HCT116 (cell line): ENCODE measurements around the gene TRIM63. TPM values are rescaled to one million over a fixed set of nuclear protein-coding genes. Genes with fewer than 3 reads are reported as not detected.

ENCODE experiments used
- ATAC-seq: fragments of 200-7000 bp; cut with Tn5 transposase; 2 replicates; pipeline ENCODE4 v1.9.1; 2020; ENCODE audit warnings: mild to moderate bottlenecking, moderate library complexity
- BruUV-seq: library from RNA; stranded (reverse); fragments of 400-500 nt; replicated peaks from 2 replicates; lab custom pipeline; 2021; lab: Mats Ljungman, UMichigan
- CTCF ChIA-PET: fragments of 300-600 bp; sonication (Branson Sonifier 250); formaldehyde crosslinking; loops from one replicate; lab custom pipeline; 2021; ENCODE audit warnings: antibody characterized with exemption; lab: Charles Lee
- POLR2A ChIA-PET: fragments of 300-600, 350-600 bp; sonication (Branson Sonifier 250); formaldehyde crosslinking; loops from one replicate; lab custom pipeline; 2021; ENCODE audit warnings: antibody characterized with exemption; lab: Charles Lee
- RAD21 ChIA-PET, 2 experiments: fragments of 300-600 bp; sonication (Branson Sonifier 250); formaldehyde crosslinking; loops; one replicate each; lab custom pipeline; 2023; ENCODE audit warnings: low total read pairs in 2 of 2; ENCODE audit not compliant: uncharacterized antibody in 2 of 2, unreplicated experiment in 2 of 2, low non-redundant PET in 1 of 2; lab: Charles Lee
- DNase-seq: peaks from one replicate; pipeline ENCODE4 v3.0.0-alpha.2; 2010; ENCODE audit warnings: low read depth, low spot score
- H2AFZ ChIP-seq: fragments of 200-600 bp; shearing (Covaris generic), sonication (generic); 2 replicates; pipeline ENCODE4 v1.6.1; 2017; ENCODE audit warnings: low read depth, mixed run types, mixed read lengths, antibody characterized with exemption, low read length; ENCODE audit not compliant: poor library complexity, severe bottlenecking
- H3K27ac ChIP-seq: 2 replicates; pipeline ENCODE4 v1.5.1; 2012; ENCODE audit warnings: low read depth, low read length
- H3K27me3 ChIP-seq: fragments of 200-600 bp; sonication (generic); 2 replicates; pipeline ENCODE4 v1.6.1; 2016; ENCODE audit warnings: mixed run types, low read length, mixed read lengths; ENCODE audit not compliant: insufficient read depth
- H3K36me3 ChIP-seq, 2 experiments: fragments of 200-500 bp in 1 of 2; fragments of 200-600 bp in 1 of 2; sonication (Bioruptor generic) in 1 of 2; sonication (generic) in 1 of 2; 2 replicates each; pipeline versions ENCODE4 v1.5.1 to v1.6.1; 2014 to 2016; ENCODE audit warnings: low read length in 2 of 2, inconsistent platforms in 1 of 2, mixed read lengths in 1 of 2, mixed run types in 1 of 2; ENCODE audit not compliant: insufficient read depth in 2 of 2, control insufficient read depth in 1 of 2
- H3K4me1 ChIP-seq, 2 experiments: fragments of 200-600 bp in 1 of 2; sonication (generic) in 1 of 2; 2 replicates each; pipeline versions ENCODE4 v1.5.1 to v1.6.1; 2012 to 2017; ENCODE audit warnings: low read length in 2 of 2, inconsistent platforms in 1 of 2, mild to moderate bottlenecking in 1 of 2, mixed read lengths in 1 of 2, mixed run types in 1 of 2, moderate library complexity in 1 of 2; ENCODE audit not compliant: insufficient read depth in 2 of 2, control insufficient read depth in 1 of 2
- H3K4me2 ChIP-seq: fragments of 200-600 bp; sonication (generic); 2 replicates; pipeline ENCODE4 v1.6.1; 2017; ENCODE audit warnings: mixed run types, low read length, mixed read lengths
- H3K4me3 ChIP-seq, 2 experiments: fragments of 200-600 bp in 1 of 2; sonication (generic) in 1 of 2; replicated peaks in 1 of 2; 2 replicates each; pipeline ENCODE4 v1.5.1; 2011 to 2016; ENCODE audit warnings: low read length in 2 of 2, control low read depth in 1 of 2, low read depth in 1 of 2, mild to moderate bottlenecking in 1 of 2, mixed read lengths in 1 of 2, mixed run types in 1 of 2
- H3K79me2 ChIP-seq: fragments of 200-600 bp; sonication (generic); 2 replicates; pipeline ENCODE4 v1.6.1; 2017; ENCODE audit warnings: mild to moderate bottlenecking, mixed run types, low read length, moderate library complexity, mixed read lengths; ENCODE audit not compliant: insufficient read depth
- H3K9ac ChIP-seq: fragments of 200-600 bp; sonication (generic); 2 replicates; pipeline ENCODE4 v1.6.1; 2016; ENCODE audit warnings: low read length, mixed read lengths
- H3K9me2 ChIP-seq: fragments of 200-600 bp; sonication (generic), shearing (Covaris generic); 2 replicates; pipeline ENCODE4 v1.6.1; 2017; ENCODE audit warnings: mixed run types, mild to moderate bottlenecking, moderate library complexity; ENCODE audit not compliant: insufficient read depth
- H3K9me3 ChIP-seq, 2 experiments: fragments of 200-500 bp in 1 of 2; fragments of 200-600 bp in 1 of 2; sonication (Bioruptor generic) in 1 of 2; sonication (generic) in 1 of 2; 2 replicates each; pipeline ENCODE4 v1.6.1; 2014 to 2017; ENCODE audit warnings: low read length in 2 of 2, mixed read lengths in 2 of 2, inconsistent platforms in 1 of 2, low read depth in 1 of 2, mild to moderate bottlenecking in 1 of 2, mixed run types in 1 of 2, moderate library complexity in 1 of 2; ENCODE audit not compliant: control insufficient read depth in 1 of 2, insufficient read depth in 1 of 2
- H4K20me1 ChIP-seq: fragments of 200-600 bp; sonication (generic), shearing (Covaris generic); 2 replicates; pipeline ENCODE4 v1.6.1; 2017; ENCODE audit warnings: mixed run types, mild to moderate bottlenecking, moderate library complexity; ENCODE audit not compliant: insufficient read depth
- EGR1 ChIP-seq: IDR thresholded peaks from 2 replicates; pipeline ENCODE4 v1.6.1; 2012; ENCODE audit warnings: low read depth
- ELF1 ChIP-seq: IDR thresholded peaks from 2 replicates; pipeline ENCODE4 v1.6.1; 2012; ENCODE audit warnings: low read depth, borderline replicate concordance
- EZH2 ChIP-seq: fragments of 200-600 bp; sonication (generic); IDR thresholded peaks from 2 replicates; pipeline ENCODE4 v1.6.1; 2017; ENCODE audit warnings: antibody characterized with exemption, mixed run types
- EZH2phosphoT487 ChIP-seq: fragments of 200-600 bp; IDR thresholded peaks from 2 replicates; pipeline ENCODE4 v1.6.1; 2018; ENCODE audit warnings: antibody characterized with exemption, borderline replicate concordance
- POLR2AphosphoS5 ChIP-seq: IDR thresholded peaks from 2 replicates; pipeline ENCODE4 v1.6.1; 2011; ENCODE audit warnings: mild to moderate bottlenecking, low read depth, low read length, moderate library complexity
- SIN3A ChIP-seq: IDR thresholded peaks from 2 replicates; pipeline ENCODE4 v1.6.1; 2012; ENCODE audit warnings: low read depth
- SRF ChIP-seq: IDR thresholded peaks from 2 replicates; pipeline ENCODE4 v1.6.1; 2012; ENCODE audit warnings: low read depth
- TCF7L2 ChIP-seq: IDR thresholded peaks from 2 replicates; pipeline ENCODE4 v1.7.0; 2011; ENCODE audit warnings: borderline replicate concordance, inconsistent platforms; ENCODE audit not compliant: insufficient read depth, insufficient read length; ENCODE audit errors: extremely low read depth
- YY1 ChIP-seq: IDR thresholded peaks from 2 replicates; pipeline ENCODE4 v1.6.1; 2011; ENCODE audit warnings: low read length, low read depth, moderate library complexity, mild to moderate bottlenecking; ENCODE audit not compliant: insufficient replicate concordance; ENCODE audit errors: extremely low read depth
- intact Hi-C: fragments of 100-400 bp; cut with micrococcal nuclease; formaldehyde crosslinking; loops from 2 replicates; pipeline ENCODE4 v1.10.0; 2022
- total RNA-seq: library from RNA; stranded (reverse); gene quantifications from one replicate; pipeline ENCODE4 v1.2.1, GENCODE V29; 2021; ENCODE audit not compliant: unreplicated experiment
- TF ChIP-seq, protein P1 (sequence below), 3 experiments: fragments of 200-600 bp in 1 of 3; sonication (generic) in 1 of 3; IDR thresholded peaks in 2 of 3; conservative IDR thresholded peaks in 1 of 3; 2 replicates each; pipeline ENCODE4 v1.5.1; 2012 to 2017; ENCODE audit warnings: low read depth in 2 of 3, low read length in 2 of 3, antibody characterized with exemption in 1 of 3, borderline replicate concordance in 1 of 3, control low read depth in 1 of 3, mild to moderate bottlenecking in 1 of 3, mixed read lengths in 1 of 3, mixed run types in 1 of 3, moderate library complexity in 1 of 3; ENCODE audit not compliant: insufficient read depth in 1 of 3
- TF ChIP-seq, protein P2 (sequence below): IDR thresholded peaks from 2 replicates; pipeline ENCODE4 v1.6.1; 2012
- TF ChIP-seq, protein P3 (sequence below): IDR thresholded peaks from 2 replicates; pipeline ENCODE4 v1.6.1; 2012; ENCODE audit warnings: low read depth

The TRIM63 gene
- total RNA-seq, 1 experiment from 2014 or later: not detected

DNA sequence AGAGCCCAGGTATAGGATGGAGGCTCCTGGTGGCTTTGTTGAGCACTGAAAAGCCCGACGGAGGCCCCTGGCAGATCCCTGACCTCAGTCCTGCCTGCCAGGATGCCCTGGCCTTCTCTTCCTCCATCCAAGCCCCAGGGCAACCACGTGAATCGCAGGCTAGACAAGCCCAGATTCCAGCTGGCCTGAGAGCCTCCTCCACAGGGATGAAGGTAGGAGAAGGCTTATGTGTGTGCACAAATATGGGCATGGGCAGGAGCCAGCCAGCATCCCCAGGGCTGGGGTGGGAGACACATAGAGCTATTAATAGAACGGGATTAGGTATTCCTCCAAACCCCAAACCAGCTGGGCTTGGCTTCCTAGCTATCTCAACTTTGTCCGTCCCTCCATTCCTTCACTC, 49.8 kb downstream of the TRIM63 start:
- TF ChIP-seq EZH2phosphoT487 (no peak), ELF1 (no peak), POLR2AphosphoS5 (no peak)
- TF ChIP-seq, all 23 proteins: peak for 0
- ChIA-PET POLR2A (no interaction called here), RAD21 (no interaction called here), CTCF (no interaction called here)
- no peaks in the 10 kb centered on the region for H4K20me1 ChIP-seq
- 0 out of 4 replicates have a peak, but pooled peaks cover 0 to 5% of the 10 kb centered on the region in 2 experiments for H3K4me1 ChIP-seq
- no peaks in the 10 kb centered on the region for H3K9me3 ChIP-seq
- H3K27me3 ChIP-seq: no peaks in the 10 kb centered on the region
- H3K27ac ChIP-seq: no peak overlapping the region
- H3K4me2 ChIP-seq: no peak overlapping the region
- H3K9me2 ChIP-seq: no peaks in the 10 kb centered on the region
- ATAC-seq: no peak
- intact Hi-C loops: no loop called here
- no peaks in the 10 kb centered on the region for H3K79me2 ChIP-seq
- no peak for DNase-seq
- no peak overlapping the region for H3K4me3 ChIP-seq
- no TSS peak for BruUV-seq
- no peak overlapping the region for H3K9ac ChIP-seq
- H2AFZ ChIP-seq: no peak overlapping the region
- H3K36me3 ChIP-seq: no peaks in the 10 kb centered on the region

DNA sequence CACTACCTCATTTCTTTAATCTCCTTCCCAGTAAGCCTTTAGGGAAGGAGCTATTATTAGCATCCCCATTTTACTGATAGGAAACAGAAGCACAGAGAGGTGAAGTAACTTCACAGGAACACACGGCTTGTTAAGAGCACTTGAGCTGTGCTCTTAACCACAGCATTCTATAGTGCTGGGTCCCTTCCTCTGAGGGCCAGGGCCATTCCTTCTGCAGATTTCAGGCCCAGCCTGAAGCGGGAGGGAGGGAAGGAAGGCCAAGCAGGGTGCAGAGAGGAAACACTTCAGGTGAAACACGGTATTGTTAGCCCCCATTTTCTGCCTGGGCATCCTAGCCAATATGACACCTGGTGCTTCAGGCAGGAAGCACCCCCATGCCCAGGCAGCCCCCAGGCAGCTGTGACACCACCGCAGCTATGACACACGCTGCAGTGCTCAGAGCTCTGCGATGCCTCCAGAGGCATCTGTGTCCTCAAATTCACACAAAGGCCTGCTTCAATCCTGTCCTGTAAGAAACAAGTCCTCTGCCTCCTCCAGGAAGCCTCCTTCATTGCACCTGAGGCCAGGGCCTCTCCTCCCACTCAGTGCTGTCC, 50.4 kb downstream of the TRIM63 start:
- ATAC-seq: no peak
- TF ChIP-seq SIN3A (no peak), SRF (no peak), YY1 (no peak), EGR1 (no peak), TCF7L2 (no peak), EZH2 (no peak)
- TF ChIP-seq, protein P1, sequence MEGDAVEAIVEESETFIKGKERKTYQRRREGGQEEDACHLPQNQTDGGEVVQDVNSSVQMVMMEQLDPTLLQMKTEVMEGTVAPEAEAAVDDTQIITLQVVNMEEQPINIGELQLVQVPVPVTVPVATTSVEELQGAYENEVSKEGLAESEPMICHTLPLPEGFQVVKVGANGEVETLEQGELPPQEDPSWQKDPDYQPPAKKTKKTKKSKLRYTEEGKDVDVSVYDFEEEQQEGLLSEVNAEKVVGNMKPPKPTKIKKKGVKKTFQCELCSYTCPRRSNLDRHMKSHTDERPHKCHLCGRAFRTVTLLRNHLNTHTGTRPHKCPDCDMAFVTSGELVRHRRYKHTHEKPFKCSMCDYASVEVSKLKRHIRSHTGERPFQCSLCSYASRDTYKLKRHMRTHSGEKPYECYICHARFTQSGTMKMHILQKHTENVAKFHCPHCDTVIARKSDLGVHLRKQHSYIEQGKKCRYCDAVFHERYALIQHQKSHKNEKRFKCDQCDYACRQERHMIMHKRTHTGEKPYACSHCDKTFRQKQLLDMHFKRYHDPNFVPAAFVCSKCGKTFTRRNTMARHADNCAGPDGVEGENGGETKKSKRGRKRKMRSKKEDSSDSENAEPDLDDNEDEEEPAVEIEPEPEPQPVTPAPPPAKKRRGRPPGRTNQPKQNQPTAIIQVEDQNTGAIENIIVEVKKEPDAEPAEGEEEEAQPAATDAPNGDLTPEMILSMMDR (IDR thresholded peaks at IDR 0.05 in 2 of 3, conservative IDR thresholded peaks at IDR 0.05 in 1 of 3; ENCODE audit: borderline replicate concordance in 1 of 3, insufficient read depth in 1 of 3, low read depth in 2 of 3, low read length in 2 of 3): no peak
- TF ChIP-seq, protein P2, sequence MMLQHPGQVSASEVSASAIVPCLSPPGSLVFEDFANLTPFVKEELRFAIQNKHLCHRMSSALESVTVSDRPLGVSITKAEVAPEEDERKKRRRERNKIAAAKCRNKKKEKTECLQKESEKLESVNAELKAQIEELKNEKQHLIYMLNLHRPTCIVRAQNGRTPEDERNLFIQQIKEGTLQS: no peak
- TF ChIP-seq, protein P3, sequence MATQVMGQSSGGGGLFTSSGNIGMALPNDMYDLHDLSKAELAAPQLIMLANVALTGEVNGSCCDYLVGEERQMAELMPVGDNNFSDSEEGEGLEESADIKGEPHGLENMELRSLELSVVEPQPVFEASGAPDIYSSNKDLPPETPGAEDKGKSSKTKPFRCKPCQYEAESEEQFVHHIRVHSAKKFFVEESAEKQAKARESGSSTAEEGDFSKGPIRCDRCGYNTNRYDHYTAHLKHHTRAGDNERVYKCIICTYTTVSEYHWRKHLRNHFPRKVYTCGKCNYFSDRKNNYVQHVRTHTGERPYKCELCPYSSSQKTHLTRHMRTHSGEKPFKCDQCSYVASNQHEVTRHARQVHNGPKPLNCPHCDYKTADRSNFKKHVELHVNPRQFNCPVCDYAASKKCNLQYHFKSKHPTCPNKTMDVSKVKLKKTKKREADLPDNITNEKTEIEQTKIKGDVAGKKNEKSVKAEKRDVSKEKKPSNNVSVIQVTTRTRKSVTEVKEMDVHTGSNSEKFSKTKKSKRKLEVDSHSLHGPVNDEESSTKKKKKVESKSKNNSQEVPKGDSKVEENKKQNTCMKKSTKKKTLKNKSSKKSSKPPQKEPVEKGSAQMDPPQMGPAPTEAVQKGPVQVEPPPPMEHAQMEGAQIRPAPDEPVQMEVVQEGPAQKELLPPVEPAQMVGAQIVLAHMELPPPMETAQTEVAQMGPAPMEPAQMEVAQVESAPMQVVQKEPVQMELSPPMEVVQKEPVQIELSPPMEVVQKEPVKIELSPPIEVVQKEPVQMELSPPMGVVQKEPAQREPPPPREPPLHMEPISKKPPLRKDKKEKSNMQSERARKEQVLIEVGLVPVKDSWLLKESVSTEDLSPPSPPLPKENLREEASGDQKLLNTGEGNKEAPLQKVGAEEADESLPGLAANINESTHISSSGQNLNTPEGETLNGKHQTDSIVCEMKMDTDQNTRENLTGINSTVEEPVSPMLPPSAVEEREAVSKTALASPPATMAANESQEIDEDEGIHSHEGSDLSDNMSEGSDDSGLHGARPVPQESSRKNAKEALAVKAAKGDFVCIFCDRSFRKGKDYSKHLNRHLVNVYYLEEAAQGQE: no peak
- no TSS peak for BruUV-seq

More for the DNA sequence above, 50.4 kb downstream of the TRIM63 start:
- Histone ChIP-seq H3K9me3 (no peaks in the 10 kb centered on the region), H3K79me2 (no peaks in the 10 kb centered on the region), H3K27ac (no peak overlapping the region), H3K27me3 (no peaks in the 10 kb centered on the region), H3K9me2 (no peaks in the 10 kb centered on the region), H3K4me3 (no peak overlapping the region), H2AFZ (no peak overlapping the region), H3K36me3 (no peaks in the 10 kb centered on the region), H3K4me2 (no peak overlapping the region), H4K20me1 (no peaks in the 10 kb centered on the region), H3K9ac (no peak overlapping the region), H3K4me1 (0 out of 4 replicates have a peak, but pooled peaks cover 0 to 5% of the 10 kb centered on the region in 2 experiments)
- intact Hi-C loops: no loop called here
- no peak for DNase-seq
- ChIA-PET CTCF (no interaction called here), RAD21 (no interaction called here), POLR2A (no interaction called here)
